Measurements from ENCODE around the gene C17orf78. TPM values are rescaled to one million over a fixed set of nuclear protein-coding genes. Genes with fewer than 3 reads are reported as not detected.

C17orf78 gene
- total and polyA plus RNA-seq, 2 of the 13 experiments (the other 11 are each of a cell fraction or from before 2014, with no cell fraction given): not detected

DNA sequence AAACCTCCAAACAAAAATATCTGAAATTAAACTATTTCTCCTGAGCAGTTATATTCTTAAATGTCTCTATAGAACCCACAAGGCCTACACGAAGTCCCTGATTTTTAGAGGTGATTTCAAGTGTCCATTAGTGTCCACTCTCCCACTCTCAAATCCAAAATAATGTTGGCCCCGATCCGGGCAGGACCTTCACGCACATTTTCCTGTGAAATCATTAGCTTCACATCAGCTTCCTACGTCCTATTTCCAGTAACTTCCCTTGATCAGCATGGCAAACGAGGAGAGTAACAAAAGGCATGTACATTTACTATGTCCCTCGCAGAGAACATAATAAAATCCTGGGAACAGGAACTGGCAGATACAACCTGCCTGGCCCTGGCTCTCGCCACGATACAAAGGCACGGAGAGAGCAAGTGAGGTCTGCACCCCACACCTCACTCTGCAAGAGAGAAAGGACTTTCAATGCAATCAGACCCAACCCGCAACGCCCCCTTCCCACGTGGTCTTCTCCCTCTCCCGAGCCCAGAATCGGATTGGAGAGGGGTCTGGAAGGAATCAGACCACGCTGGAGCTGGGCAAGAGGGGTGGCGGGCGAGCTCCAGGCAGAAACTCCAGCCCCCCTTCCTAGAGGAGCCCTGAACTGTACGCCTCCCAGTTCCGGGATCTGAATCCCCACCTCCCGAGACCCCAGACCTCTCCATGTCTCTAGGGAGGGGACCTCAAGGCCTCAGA is 17.5 kb upstream of the C17orf78 start (continued):
- TF ChIP-seq LBX2 (CRISPR knock-in tag; IDR thresholded peaks at IDR 0.05; ENCODE audit: borderline replicate concordance): 0 out of 2 replicates have a peak, but pooled peaks have one; percentile 34
- no peak for TF ChIP-seq RFXANK (CRISPR knock-in tag; IDR thresholded peaks at IDR 0.05)
- TF ChIP-seq, protein P1, sequence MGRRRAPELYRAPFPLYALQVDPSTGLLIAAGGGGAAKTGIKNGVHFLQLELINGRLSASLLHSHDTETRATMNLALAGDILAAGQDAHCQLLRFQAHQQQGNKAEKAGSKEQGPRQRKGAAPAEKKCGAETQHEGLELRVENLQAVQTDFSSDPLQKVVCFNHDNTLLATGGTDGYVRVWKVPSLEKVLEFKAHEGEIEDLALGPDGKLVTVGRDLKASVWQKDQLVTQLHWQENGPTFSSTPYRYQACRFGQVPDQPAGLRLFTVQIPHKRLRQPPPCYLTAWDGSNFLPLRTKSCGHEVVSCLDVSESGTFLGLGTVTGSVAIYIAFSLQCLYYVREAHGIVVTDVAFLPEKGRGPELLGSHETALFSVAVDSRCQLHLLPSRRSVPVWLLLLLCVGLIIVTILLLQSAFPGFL (CRISPR knock-in tag; IDR thresholded peaks at IDR 0.05): no peak
- TF ChIP-seq ATF4 (CRISPR knock-in tag; IDR thresholded peaks at IDR 0.05): no peak; a peak in 1 of 4 replicates
- TF ChIP-seq SP1 (IDR thresholded peaks at IDR 0.05): no peak
- TF ChIP-seq SP1 (CRISPR knock-in tag; IDR thresholded peaks at IDR 0.05): 0 out of 2 replicates have a peak, but pooled peaks have one; percentile 12
- no peak for TF ChIP-seq ONECUT2 (CRISPR knock-in tag; IDR thresholded peaks at IDR 0.05)
- TF ChIP-seq HDAC1 (CRISPR knock-in tag; IDR thresholded peaks at IDR 0.05): peak; percentile 69; the same call in 1 of the 2 replicates
- TF ChIP-seq TARDBP (CRISPR knock-in tag; IDR thresholded peaks at IDR 0.05): peak; percentile 26; the same call in 1 of the 2 replicates
- no peak for TF ChIP-seq MBD4 (IDR thresholded peaks at IDR 0.05; ENCODE audit: borderline replicate concordance, low read length)
- no peak for TF ChIP-seq LCORL (IDR thresholded peaks at IDR 0.05)
- peak; percentile 81 for TF ChIP-seq LCORL (CRISPR knock-in tag; IDR thresholded peaks at IDR 0.05)
- TF ChIP-seq, protein P2, sequence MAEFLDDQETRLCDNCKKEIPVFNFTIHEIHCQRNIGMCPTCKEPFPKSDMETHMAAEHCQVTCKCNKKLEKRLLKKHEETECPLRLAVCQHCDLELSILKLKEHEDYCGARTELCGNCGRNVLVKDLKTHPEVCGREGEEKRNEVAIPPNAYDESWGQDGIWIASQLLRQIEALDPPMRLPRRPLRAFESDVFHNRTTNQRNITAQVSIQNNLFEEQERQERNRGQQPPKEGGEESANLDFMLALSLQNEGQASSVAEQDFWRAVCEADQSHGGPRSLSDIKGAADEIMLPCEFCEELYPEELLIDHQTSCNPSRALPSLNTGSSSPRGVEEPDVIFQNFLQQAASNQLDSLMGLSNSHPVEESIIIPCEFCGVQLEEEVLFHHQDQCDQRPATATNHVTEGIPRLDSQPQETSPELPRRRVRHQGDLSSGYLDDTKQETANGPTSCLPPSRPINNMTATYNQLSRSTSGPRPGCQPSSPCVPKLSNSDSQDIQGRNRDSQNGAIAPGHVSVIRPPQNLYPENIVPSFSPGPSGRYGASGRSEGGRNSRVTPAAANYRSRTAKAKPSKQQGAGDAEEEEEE (CRISPR knock-in tag; IDR thresholded peaks at IDR 0.05; ENCODE audit: borderline replicate concordance): no peak
- TF ChIP-seq ZNF567 (CRISPR knock-in tag; IDR thresholded peaks at IDR 0.05; ENCODE audit: borderline replicate concordance): no peak
- no peak for TF ChIP-seq TOPORS (CRISPR knock-in tag; IDR thresholded peaks at IDR 0.05)
- no peak for TF ChIP-seq HOXA7 (CRISPR knock-in tag; IDR thresholded peaks at IDR 0.05)
- TF ChIP-seq ZNF329 (CRISPR knock-in tag; IDR thresholded peaks at IDR 0.05; ENCODE audit: low read depth): peak; percentile 57; the same call in 1 of the 2 replicates
- no peak for TF ChIP-seq FOXJ3 (CRISPR knock-in tag; IDR thresholded peaks at IDR 0.05; ENCODE audit: borderline replicate concordance)
- no peak for TF ChIP-seq SIX4 (CRISPR knock-in tag; IDR thresholded peaks at IDR 0.05)
- no peak for TF ChIP-seq GABPB1 (CRISPR knock-in tag; IDR thresholded peaks at IDR 0.05)
- TF ChIP-seq, protein P3, sequence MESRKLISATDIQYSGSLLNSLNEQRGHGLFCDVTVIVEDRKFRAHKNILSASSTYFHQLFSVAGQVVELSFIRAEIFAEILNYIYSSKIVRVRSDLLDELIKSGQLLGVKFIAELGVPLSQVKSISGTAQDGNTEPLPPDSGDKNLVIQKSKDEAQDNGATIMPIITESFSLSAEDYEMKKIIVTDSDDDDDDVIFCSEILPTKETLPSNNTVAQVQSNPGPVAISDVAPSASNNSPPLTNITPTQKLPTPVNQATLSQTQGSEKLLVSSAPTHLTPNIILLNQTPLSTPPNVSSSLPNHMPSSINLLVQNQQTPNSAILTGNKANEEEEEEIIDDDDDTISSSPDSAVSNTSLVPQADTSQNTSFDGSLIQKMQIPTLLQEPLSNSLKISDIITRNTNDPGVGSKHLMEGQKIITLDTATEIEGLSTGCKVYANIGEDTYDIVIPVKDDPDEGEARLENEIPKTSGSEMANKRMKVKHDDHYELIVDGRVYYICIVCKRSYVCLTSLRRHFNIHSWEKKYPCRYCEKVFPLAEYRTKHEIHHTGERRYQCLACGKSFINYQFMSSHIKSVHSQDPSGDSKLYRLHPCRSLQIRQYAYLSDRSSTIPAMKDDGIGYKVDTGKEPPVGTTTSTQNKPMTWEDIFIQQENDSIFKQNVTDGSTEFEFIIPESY (CRISPR knock-in tag; IDR thresholded peaks at IDR 0.05): no peak
- no peak for TF ChIP-seq ZBTB25 (CRISPR knock-in tag; IDR thresholded peaks at IDR 0.05)
- no peak for TF ChIP-seq MXD3 (CRISPR knock-in tag; IDR thresholded peaks at IDR 0.05)
- no peak for TF ChIP-seq NFE2 (CRISPR knock-in tag; IDR thresholded peaks at IDR 0.05)
